GM19395 (cell line): ENCODE results near the gene OR6V1.
"Not testable (repeated sequence)": the region's sequence is repeated elsewhere in the genome, so short reads cannot be mapped to it uniquely, and the experiment has no call there.

Source experiments
- ATAC-seq: cut with Tn5 transposase; IDR thresholded peaks from one replicate; pipeline ENCODE4 v1.9.1; 2021; ENCODE audit warnings: mild to moderate bottlenecking, moderate library complexity; ENCODE audit not compliant: unreplicated experiment

Gene OR6V1

DNA sequence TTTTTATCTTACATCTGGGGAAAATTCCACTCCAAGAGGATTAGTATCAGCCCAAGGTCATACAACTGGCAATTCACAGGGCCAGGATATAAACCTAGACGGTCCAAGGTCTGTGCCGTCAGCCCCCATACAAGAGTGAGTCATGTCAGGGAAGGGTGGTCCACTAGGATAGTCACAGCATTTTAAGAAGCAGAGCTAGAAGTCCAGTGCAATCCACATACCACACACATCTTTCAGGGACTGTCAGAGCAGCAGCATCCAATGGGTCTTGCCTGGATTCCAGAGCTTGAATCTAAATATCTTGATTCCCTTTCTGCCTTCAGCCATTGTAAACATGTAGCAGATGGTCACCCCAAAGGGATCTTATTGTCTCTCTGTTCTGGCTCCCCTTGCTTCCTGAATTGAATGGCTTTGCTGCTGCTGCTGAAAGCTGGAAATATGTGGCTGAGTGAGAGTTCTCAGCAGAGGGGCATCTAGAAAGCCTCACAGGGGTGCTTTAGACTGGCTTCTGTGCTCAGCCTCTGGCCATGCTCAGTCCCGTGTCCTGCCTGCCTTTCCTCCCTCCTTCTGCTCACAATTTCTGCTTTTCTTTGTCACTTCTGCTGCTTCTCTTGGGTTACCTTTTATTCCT is 9.9 kb upstream of the OR6V1 start:
- no peak for ATAC-seq

DNA sequence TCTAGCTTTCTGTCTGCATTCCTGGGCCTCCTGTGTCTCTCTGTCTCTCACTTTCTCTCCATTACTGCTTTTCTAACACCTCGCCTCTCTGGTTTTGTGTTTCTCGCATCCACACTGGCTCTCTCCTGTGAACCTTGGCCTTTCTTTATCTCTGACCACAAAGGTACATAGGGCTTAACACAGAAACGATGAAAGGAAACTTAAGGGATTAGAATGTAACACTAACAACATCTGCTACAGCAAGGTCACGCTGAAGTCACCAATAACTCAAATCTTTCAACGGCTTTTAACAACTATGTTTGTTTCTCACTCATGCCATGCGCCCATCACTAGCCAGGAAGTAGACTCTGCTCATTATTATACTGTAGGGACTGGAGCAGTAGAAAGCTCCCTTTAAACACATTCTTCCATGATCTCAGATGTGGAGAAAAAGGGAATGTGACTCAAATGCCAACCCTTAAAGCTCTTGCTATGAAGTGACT is 9.3 kb upstream of the OR6V1 start:
- no peak for ATAC-seq

DNA sequence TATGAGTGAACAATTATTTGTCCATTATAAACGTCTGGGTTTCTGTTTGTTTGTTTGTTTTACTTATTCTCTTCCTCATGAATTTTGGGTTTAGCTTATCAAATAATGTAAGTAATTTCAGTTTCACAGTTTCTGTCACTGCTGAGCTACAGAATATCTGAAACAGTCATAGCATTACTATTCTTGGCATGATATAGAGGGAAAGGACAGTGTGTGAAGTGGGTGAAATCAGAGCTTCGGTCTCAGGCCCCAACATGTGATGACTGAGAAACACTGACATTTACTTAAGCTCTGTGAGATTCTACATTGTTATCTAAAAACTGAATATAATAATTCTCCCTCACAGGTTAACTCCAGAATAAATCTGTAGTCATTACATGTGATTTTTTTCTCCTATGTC is 8.8 kb upstream of the OR6V1 start:
- ATAC-seq = peak; percentile 44

DNA sequence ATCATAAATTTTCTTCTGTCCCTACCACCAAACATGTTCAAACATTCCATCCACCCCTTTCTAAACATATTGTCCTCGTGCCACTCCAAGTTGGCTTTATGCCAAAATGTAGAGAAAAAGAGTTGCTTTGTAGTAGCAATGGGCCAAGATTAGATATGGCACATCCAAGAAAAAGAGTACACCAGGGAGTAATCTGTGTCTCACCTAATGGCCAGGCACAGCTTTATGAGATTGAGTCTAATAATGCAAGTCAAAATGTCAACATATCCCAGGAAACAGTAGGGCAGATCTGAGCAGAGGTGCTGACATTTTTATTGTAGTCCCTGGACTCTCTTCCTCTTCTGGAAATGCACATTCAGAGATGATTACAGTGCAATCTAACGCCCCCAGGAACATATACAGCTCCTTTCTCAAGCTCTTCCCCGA is 5.7 kb upstream of the OR6V1 start:
- ATAC-seq = no peak

DNA sequence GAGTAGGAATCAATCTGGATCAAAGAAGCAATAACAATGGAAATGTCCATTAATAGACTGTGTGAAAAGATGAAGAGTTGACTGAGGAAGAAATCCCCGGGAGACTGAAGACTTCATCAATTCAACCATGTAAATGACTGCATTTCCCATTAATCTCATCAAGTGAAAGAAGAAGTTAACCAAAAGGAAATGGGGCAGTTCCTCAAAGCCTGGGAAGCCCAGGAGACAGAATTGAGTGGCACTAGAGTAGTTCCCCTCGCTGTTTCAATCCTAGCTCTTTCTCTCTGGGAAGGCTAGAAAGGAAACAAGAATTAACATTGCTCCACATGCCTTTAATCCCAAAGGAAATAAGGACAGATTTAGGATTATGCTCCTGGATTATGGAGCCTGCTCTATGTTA is 4.8 kb upstream of the OR6V1 start:
- no peak for ATAC-seq

DNA sequence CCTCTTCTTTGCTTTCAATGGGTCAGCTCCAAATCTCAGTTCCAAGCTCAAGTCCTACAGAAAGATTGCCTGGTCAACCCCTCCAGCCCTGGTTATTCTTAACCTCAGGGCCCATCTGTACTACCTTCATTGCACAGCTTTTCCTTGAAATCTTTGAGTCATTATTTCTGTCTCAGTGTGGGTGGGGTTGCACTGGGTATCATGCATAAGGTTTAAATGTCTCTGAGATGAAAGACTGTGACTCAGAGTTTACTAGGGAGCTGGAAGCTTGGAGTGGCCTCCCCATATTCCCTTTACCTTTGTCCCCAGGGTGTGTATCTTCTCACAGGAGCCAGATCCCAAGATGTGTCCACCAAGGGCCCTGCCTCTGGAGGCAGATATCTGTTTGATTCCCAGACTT is 3.3 kb upstream of the OR6V1 start:
- ATAC-seq = no peak

DNA sequence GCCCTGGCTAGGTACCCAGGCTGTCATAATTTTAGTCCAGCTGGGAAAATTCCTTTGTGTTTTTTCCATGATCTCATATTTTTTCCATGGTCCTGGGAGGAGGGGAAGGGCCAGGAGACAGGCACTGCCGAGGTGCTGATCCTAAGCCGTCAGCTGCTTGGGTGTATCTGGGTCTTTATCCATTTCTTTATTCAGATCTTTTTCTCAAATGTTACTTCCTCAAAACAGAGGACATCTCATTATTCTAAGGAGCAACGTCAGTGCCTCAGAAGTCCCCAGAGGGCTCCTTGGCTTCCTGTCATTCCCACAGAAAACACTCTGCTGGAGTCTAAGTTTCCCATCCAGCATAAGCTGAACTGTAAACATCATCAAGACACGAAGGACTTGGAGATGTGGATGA is 2.8 kb upstream of the OR6V1 start:
- no peak for ATAC-seq

DNA sequence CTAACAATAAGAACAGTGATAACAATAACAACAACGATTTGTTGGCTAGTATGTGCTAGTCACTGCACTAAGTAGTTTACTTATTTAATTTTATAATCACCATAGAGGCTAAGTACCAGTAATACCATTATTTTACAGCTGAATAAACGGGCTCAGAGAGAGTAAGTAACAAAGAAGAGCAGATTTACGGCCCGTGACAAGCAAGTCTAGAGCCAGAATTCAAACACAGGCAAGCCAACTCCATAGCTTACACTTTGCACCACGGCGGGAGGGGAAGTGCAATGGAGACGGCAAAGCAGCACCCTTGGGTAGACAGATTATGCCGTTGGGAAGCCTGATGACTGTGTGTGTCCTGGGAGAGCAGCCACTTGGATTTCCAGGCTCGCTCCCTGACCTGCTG is 1.2 kb upstream of the OR6V1 start:
- no peak for ATAC-seq

DNA sequence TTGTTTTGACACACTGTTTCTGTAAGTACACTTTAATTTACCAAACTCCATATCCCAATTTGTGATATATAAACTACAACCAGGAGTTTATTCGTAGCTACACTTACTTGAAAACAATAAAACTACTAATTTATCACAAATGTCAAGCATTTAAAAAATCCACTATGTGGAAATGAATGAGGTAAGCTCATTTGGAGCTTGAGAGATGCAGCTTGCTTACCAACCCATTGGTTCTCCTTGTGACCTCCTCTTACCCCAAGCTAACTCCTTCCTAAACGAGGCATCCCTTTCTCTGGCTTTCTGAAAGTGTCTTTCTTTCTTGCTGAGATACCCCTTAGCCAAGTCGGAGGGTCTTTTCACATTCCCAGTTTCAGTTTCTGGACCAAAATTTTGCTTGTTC is 2.5 kb downstream of the OR6V1 start:
- no peak for ATAC-seq

DNA sequence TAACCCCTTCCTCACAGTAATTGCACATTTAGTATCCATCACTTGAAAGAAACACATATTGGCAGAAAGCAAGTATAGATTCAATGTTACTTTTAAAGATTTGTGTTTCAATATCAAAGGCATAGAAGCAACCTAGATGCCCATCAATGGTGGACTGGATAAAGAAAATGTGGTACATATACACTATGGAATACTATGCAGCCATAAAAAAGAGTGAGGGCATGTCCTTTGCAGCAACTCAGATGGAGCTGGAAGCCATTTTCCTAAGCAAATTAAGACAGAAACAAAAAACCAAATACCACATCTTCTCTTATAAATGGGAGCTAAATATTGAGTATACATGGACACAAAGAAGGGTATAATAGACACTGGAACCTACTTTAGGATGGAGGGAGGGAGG is 3.6 kb downstream of the OR6V1 start:
- no peak for ATAC-seq

DNA sequence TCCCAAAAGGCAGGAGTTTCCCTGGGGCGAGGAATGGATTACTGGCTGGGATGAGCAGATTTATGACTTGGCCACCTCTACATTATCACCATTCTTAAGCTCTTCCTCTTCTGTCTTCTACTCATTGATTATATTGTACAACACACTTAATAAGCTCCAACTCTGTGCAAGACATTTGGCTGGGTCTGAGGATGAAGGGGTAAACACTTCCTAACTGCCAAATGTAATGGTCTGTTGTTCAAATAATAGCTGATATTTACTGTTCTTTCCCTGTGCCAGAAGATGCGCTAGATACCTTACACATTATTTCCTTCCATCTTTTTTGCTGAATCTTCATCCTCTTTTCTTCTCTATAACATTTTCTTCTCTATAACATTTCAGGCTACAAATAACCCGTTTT is 11.6 kb downstream of the OR6V1 start:
- no peak for ATAC-seq

DNA sequence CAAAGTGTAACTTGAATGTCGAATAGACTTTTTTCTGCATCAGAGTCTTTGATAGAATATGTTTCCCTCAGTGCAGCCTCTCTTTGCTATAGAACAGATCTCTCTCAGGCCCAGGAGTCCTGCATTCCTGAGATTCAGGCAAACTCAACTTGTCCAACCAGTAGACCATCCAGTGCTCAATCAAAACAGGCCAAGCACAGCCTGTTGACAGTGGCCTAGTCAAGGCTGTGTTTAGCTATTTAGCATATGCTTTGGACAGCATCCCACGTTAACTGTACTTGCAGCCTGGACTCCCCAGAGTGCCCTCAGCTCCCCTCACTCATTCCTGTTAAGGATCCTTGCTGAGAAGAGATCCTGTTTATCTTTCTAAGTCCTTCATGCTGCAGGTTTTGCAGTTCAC is 16.3 kb downstream of the OR6V1 start:
- no peak for ATAC-seq

DNA sequence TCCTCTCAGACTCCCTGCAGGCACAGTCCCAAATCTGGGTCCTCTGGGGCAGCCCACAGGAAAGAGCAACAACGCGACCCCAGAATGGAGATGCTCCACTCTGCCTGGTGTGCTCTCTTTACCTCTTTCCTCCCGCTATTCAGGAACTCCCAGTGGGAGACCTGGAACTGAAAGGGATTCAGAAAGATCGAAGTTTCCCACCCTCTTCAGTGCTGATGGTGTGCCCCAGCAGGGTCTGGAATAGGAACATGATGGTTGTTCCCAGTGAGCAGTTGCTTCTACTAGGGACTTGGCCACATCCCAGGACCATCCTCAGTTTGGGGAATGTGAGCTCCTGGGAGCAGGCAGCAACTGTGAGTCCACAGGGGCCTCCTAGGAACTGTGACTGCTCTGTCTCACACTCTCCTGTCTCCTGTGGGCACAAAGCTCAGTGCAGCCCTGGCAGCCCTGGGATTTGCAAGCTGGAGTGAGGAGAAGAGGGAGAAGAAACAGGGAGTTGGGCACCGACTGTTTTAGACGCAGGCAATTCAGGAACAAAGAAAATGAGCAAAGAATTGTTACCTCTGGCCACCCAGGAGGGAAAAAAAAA is 17.9 kb downstream of the OR6V1 start:
- no peak for ATAC-seq

DNA sequence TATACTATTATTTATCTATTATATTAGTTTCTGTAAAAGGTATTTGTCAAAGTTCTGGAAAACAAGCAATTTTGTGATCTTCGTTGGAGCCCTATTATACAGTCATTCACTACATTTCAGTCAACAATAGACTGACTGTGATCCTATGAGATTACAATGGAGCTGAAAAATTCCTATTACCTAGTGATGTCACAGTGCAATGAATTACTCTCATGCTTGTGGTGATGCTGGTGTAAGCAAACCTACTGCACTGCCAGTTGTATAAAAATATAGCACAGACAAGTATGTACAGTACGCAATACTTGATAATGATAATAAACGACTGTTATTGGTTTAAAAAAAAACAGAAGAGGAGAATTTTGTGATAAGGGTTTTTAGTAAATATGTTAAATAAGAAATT is 21.4 kb downstream of the OR6V1 start:
- ATAC-seq = no peak

DNA sequence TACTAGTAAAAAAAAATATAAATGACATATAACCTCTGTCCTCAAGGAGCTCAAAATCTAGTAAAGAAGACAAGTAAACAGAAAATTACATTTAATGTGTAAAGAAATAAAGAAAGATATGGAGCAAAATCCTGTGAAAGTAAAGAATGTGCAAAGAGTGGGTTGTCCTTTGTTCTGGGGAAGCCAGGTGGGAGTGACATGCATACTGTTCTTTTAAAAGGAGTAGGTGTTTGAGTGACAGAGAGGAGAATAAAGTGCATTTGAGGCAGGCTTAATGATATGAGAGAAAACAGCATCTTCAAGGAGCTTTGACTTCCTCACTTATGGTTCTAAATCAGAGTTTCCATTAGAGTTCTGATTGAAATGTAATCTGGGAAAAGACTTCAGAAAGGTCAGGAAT is 22.0 kb downstream of the OR6V1 start:
- no peak for ATAC-seq

DNA sequence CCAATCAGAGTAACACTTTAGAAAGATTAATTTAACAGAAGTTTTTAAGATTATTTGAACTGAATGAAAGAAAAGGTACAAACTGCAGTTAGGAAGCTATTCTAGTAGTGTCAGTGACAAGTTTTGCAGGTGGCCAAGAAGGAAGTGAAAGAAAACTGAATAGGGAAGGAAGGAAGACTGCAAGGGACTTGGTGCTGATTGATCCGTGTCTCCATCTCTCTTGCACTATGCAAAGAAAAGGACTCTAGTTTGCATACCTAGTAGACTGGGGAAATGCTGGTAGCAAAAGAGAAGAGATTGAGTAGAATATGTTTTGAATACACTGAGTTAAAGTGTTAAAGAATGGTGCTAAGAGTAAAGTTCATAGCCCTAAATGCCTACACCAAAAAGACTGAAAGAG is 33.0 kb downstream of the OR6V1 start:
- ATAC-seq = no peak

DNA sequence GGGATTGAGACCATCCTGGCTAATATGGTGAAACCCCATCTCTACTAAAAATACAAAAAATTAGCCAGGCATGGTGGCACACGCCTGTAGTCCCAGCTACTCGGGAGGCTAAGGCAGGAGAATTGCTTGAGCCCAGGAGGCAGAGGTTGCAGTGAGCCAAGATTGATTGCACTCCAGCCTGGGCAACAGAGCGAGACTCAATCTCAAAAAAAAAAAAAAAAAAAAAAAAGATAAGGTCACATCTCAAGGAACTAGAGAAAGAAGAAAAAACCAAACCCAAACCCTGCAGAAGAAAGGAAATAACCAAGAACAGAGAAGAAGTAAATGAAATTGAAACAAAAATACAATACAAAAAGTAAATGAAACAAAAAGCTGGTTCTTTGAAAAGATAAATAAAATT is 33.5 kb downstream of the OR6V1 start:
- not testable (repeated sequence) for ATAC-seq

DNA sequence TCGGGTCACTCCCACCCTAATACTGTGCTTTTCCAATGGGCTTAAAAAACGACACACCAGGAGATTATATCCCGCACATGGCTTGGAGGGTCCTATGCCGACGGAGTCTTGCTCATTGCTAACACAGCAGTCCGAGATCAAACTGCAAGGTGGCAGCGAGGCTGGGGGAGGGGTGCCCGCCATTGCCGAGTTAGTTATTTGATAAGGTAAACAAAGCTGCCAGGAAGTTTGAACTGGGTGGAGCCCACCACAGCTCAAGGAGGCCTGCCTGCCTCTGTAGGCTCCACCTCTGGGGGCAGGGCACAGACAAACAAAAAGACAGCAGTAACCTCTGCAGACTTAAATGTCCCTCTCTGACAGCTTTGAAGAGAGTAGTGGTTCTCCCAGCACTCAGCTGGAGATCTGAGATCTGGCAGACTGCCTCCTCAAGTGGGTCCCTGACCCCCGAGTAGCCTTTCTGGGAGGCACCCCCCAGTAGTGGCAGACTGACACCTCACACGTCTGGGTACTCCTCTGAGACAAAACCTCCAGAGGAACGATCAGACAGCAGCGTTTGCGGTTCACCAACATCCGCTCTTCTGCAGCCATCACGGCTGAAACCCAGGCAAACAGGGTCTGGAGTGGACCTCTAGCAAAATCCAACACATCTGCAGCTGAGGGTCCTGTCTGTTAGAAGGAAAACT is 36.5 kb downstream of the OR6V1 start:
- not testable (repeated sequence) for ATAC-seq

DNA sequence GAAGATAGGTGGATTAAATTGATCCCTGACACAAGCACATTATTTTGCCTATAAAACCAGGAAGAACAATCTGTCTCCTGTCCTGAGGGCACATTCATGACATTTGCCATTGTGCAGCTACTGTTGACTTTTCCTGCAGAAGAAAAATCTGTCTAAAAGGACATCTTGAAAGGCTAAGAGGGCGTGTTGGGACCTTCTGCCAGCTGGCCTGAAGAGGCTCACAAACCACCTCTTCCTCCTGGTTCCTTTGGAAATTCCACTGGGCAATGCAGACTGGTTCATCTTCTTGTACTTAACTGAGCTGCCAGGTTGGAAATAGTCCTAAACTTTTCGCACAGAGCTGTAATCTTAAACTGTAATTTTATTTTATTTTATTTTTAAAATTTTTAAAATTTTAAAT is 44.0 kb downstream of the OR6V1 start:
- ATAC-seq = no peak

DNA sequence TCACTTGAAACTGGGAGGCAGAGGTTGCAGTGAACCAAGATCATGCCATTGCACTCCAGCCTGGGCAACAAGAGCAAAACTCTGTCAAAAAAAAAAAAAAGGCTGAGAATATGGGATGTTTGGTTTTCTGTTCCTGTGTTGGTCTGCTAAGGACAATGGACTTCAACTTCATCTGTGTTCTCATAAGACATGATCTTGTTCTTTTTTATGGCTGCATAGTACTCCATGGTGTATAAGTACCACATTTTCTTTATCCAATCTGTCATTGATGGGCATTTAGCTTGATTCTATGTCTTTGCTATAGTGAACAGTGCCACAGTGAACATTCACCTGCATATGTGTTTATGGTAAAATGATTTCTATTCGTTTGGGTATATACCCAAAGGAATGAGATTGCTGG is 47.4 kb downstream of the OR6V1 start:
- ATAC-seq = not testable (repeated sequence)
